HepG2 (cell line): ENCODE measurements around the gene WDR83.

Source experiments
- CTCF ChIP-seq: sonication (generic); formaldehyde crosslinking; IDR thresholded peaks from 2 replicates; pipeline ENCODE4 v1.5.0; 2020; ENCODE audit warnings: mild to moderate bottlenecking, missing genetic modification reagents, moderate library complexity
- MLLT10 ChIP-seq: sonication (generic); formaldehyde crosslinking; IDR thresholded peaks from 2 replicates; pipeline ENCODE4 v1.4.0; 2020; ENCODE audit warnings: missing genetic modification reagents
- SP1 ChIP-seq, 2 experiments: fragments of 450-650 bp in 1 of 2; sonication (generic) in 1 of 2; formaldehyde crosslinking in 1 of 2; IDR thresholded peaks; 2 replicates each; pipeline versions ENCODE4 v1.4.0 to v1.6.1; 2016 to 2020; ENCODE audit warnings: missing genetic modification reagents in 1 of 2
- ZFAT ChIP-seq: sonication (generic); formaldehyde crosslinking; conservative IDR thresholded peaks from 2 replicates; pipeline ENCODE4 v1.8.1; 2023; ENCODE audit warnings: missing genetic modification reagents, inconsistent platforms
- TF ChIP-seq, protein P1 (sequence below): sonication (generic); formaldehyde crosslinking; IDR thresholded peaks from 2 replicates; pipeline ENCODE4 v1.4.0; 2020; ENCODE audit warnings: mild to moderate bottlenecking, missing genetic modification reagents

- no peak for TF ChIP-seq CTCF (CRISPR knock-in tag)
- TF ChIP-seq ZFAT: no peak
- no peak for TF ChIP-seq SP1 (IDR thresholded peaks at IDR 0.05)
- TF ChIP-seq SP1 (CRISPR knock-in tag; IDR thresholded peaks at IDR 0.05): no peak
- no peak for TF ChIP-seq MLLT10 (CRISPR knock-in tag)
- TF ChIP-seq, protein P1, sequence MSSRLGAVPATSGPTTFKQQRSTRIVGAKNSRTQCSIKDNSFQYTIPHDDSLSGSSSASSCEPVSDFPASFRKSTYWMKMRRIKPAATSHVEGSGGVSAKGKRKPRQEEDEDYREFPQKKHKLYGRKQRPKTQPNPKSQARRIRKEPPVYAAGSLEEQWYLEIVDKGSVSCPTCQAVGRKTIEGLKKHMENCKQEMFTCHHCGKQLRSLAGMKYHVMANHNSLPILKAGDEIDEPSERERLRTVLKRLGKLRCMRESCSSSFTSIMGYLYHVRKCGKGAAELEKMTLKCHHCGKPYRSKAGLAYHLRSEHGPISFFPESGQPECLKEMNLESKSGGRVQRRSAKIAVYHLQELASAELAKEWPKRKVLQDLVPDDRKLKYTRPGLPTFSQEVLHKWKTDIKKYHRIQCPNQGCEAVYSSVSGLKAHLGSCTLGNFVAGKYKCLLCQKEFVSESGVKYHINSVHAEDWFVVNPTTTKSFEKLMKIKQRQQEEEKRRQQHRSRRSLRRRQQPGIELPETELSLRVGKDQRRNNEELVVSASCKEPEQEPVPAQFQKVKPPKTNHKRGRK (CRISPR knock-in tag): no peak
These were observed 28.5 kb downstream of the WDR83 start for GRCh38 chr19:12695096-12695495.
